ENCODE measurements around the gene AGMAT.

- TF ChIP-seq FOXM1 (IDR thresholded peaks at IDR 0.05; ENCODE audit: borderline replicate concordance, low read depth) = no peak
- TF ChIP-seq EP300 (IDR thresholded peaks at IDR 0.05; ENCODE audit: borderline replicate concordance) = no peak
- TF ChIP-seq RAD21 (IDR thresholded peaks at IDR 0.05; ENCODE audit: low read depth) = no peak
- TF ChIP-seq EGR1 (IDR thresholded peaks at IDR 0.05) = no peak
- TF ChIP-seq TCF12 (IDR thresholded peaks at IDR 0.05; ENCODE audit: low read depth) = no peak
- no peak for TF ChIP-seq MAX (IDR thresholded peaks at IDR 0.05)
- no peak for TF ChIP-seq YY1 (IDR thresholded peaks at IDR 0.05; ENCODE audit: low read depth)
These were observed 43.2 kb upstream of the AGMAT start for GRCh38 chr1:15628003-15628402.

All from Ishikawa (cell line).